HFF-Myc (cell line): ENCODE data around the gene SLC52A1.

Experiments used
- DNase-seq: peaks from one replicate; pipeline ENCODE4 v3.0.0-alpha.2; 2011; ENCODE audit warnings: low read depth; ENCODE audit errors: extremely low read depth
- H3K4me3 ChIP-seq: replicated peaks from 2 replicates; pipeline ENCODE4 v1.5.1; 2011; ENCODE audit warnings: low read depth, mild to moderate bottlenecking, control low read depth, low read length
- CTCF ChIP-seq: IDR thresholded peaks from 2 replicates; pipeline ENCODE4 v1.5.1; 2012; ENCODE audit warnings: mild to moderate bottlenecking, low read depth, low read length, control low read depth; ENCODE audit errors: missing control alignments

SLC52A1 gene

GRCh38 chr17:5002121-5002788 is 33.0 kb downstream of the SLC52A1 start:
- DNase-seq: no peak
- H3K4me3 ChIP-seq: no peak overlapping the region
- no peak for TF ChIP-seq CTCF

GRCh38 chr17:5000237-5000639 is 35.0 kb downstream of the SLC52A1 start:
- DNase-seq: no peak
- TF ChIP-seq CTCF: no peak
- peak overlapping the region; percentile 94; the same call in 1 of the 2 replicates for H3K4me3 ChIP-seq

GRCh38 chr17:4999430-5000093 is 35.7 kb downstream of the SLC52A1 start:
- TF ChIP-seq CTCF: no peak
- DNase-seq: no peak
- peak overlapping the region; percentile 94 for H3K4me3 ChIP-seq

- no peak for DNase-seq
- no peak for TF ChIP-seq CTCF
- peak overlapping the region; percentile 94 for H3K4me3 ChIP-seq
Measured at GRCh38 chr17:4998732-4999429, 36.3 kb downstream of the SLC52A1 start.

GRCh38 chr17:4998027-4998731 is 37.0 kb downstream of the SLC52A1 start:
- DNase-seq: no peak
- peak overlapping the region; percentile 94 for H3K4me3 ChIP-seq
- no peak for TF ChIP-seq CTCF

GRCh38 chr17:4997302-4998026 is 37.8 kb downstream of the SLC52A1 start, which contains the start of the genes INCA1 and KIF1C:
Gene INCA1 (minus strand): TSS chr17:4997522. CDS start chr17:4994437, 3,085 bp downstream.
Gene KIF1C (plus strand): TSS chr17:4997950. CDS start chr17:5000247, 2,297 bp downstream.
- peak within 1 kb of the TSS; percentile 94 for H3K4me3 ChIP-seq
- DNase-seq: peak; percentile 36
- no peak for TF ChIP-seq CTCF
